Prostate gland (tissue), 2 donors: ENCODE results near the gene NRN1L. TPM values are rescaled to one million over a fixed set of nuclear protein-coding genes. Genes with fewer than 3 reads are reported as not detected.
A peak's percentile ranks its signal among the peaks of the same experiment; 100 is the strongest.

Source experiments
- DNase-seq: peaks from one replicate; pipeline ENCODE4 v3.0.0-alpha.2; 2019; ENCODE audit warnings: low spot score
- H3K27ac ChIP-seq, 2 donors: fragments of 200-600 bp; sonication (generic); 2 replicates each; pipeline ENCODE4 v1.5.1; 2017 to 2019
- H3K27me3 ChIP-seq: fragments of 200-600 bp; sonication (generic); replicated peaks from 2 replicates; pipeline ENCODE4 v1.5.1; 2019; ENCODE audit not compliant: insufficient read depth
- H3K36me3 ChIP-seq, 2 donors: fragments of 200-600 bp; sonication (generic); 1 replicate in 1 of 2; 2 replicates in 1 of 2; pipeline versions ENCODE4 v1.5.1 to v1.8.1; 2017 to 2019
- H3K4me1 ChIP-seq: fragments of 200-600 bp; sonication (generic); replicated peaks from 2 replicates; pipeline ENCODE4 v1.5.1; 2019
- H3K4me3 ChIP-seq, 2 donors: fragments of 200-600 bp; sonication (generic); 2 replicates each; pipeline ENCODE4 v1.5.1; 2017 to 2019
- H3K9me3 ChIP-seq: fragments of 200-600 bp; sonication (generic); 2 replicates; pipeline ENCODE4 v1.5.1; 2017
- POLR2A ChIP-seq: fragments of 450-650 bp; IDR thresholded peaks from one replicate; pipeline ENCODE4 v1.6.1; 2016; ENCODE audit warnings: antibody characterized with exemption, mild to moderate bottlenecking
- POLR2AphosphoS5 ChIP-seq: sonication (generic); formaldehyde crosslinking; IDR thresholded peaks from one replicate; pipeline ENCODE4 v1.6.1; 2017; ENCODE audit warnings: antibody characterized with exemption
- WGBS: methylation state at CpG from one replicate; pipeline ENCODE4 v1.1.5; 2018; 5-methylcytosine and 5-hydroxymethylcytosine counted together
- intact Hi-C: fragments of 100-400 bp; cut with DNase I; formaldehyde crosslinking; loops from one replicate; pipeline ENCODE4 v1.14.2; 2022
- total RNA-seq, 2 donors: library from RNA; depleted of rRNA; stranded (reverse); fragments of >200 nt; gene quantifications; one replicate each; pipeline ENCODE4 v1.1.0, GENCODE V29; 2016
- TF ChIP-seq, protein P1 (sequence below), 4 experiments: fragments of 200-600 bp in 2 of 4; fragments of 450-650 bp in 2 of 4; sonication (generic) in 2 of 4; IDR thresholded peaks; 1 replicate in 3 of 4; 2 replicates in 1 of 4; pipeline ENCODE4 v1.5.1; 2016 to 2019; ENCODE audit warnings: antibody characterized with exemption in 4 of 4, mild to moderate bottlenecking in 2 of 4, moderate library complexity in 2 of 4

NRN1L gene
- total RNA-seq, 2 donors from 2014 or later = 4.0 to 4.4 TPM

DNA sequence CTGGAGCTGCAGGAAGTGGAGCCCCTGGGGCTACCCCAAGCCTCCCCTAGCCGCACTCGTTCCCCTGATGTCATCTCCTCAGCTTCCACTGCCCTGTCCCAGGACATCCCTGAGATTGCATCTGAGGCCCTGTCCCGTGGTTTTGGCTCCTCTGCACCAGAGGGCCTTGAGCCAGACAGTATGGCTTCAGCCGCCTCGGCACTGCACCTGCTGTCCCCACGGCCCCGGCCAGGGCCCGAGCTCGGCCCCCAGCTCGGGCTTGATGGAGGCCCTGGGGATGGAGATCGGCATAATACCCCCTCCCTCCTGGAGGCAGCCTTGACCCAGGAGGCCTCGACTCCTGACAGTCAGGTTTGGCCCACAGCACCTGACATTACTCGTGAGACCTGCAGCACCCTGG is 4.1 kb upstream of the NRN1L start:
- Histone ChIP-seq H3K27me3 (no peaks in the 10 kb centered on the region), H3K27ac (no peak overlapping the region), H3K36me3 (peaks cover 39 to 42% of the 10 kb centered on the region in 2 donors), H3K4me1 (peaks cover 7% of the 10 kb centered on the region), H3K4me3 (no peak overlapping the region), H3K9me3 (no peaks in the 10 kb centered on the region)
- intact Hi-C loops = loop anchor here (5.0 kb wide), 1 partner anchor 162 kb away; no protein-coding TSS in a partner anchor
- 88% methylated on average over 13 of the region's 13 CpGs for WGBS
- TF ChIP-seq POLR2A (no peak), POLR2AphosphoS5 (no peak)
- TF ChIP-seq, protein P1, sequence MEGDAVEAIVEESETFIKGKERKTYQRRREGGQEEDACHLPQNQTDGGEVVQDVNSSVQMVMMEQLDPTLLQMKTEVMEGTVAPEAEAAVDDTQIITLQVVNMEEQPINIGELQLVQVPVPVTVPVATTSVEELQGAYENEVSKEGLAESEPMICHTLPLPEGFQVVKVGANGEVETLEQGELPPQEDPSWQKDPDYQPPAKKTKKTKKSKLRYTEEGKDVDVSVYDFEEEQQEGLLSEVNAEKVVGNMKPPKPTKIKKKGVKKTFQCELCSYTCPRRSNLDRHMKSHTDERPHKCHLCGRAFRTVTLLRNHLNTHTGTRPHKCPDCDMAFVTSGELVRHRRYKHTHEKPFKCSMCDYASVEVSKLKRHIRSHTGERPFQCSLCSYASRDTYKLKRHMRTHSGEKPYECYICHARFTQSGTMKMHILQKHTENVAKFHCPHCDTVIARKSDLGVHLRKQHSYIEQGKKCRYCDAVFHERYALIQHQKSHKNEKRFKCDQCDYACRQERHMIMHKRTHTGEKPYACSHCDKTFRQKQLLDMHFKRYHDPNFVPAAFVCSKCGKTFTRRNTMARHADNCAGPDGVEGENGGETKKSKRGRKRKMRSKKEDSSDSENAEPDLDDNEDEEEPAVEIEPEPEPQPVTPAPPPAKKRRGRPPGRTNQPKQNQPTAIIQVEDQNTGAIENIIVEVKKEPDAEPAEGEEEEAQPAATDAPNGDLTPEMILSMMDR (IDR thresholded peaks at IDR 0.05) = no peak
- no peak for DNase-seq

- H3K27me3 ChIP-seq = no peaks in the 10 kb centered on the region
- no peak overlapping the region for H3K27ac ChIP-seq
- no peak overlapping the region for H3K4me3 ChIP-seq
- peaks cover 39 to 53% of the 10 kb centered on the region in 2 donors for H3K36me3 ChIP-seq
- TF ChIP-seq, protein P1 (IDR thresholded peaks at IDR 0.05) = no peak
- TF ChIP-seq POLR2AphosphoS5 (no peak), POLR2A (no peak)
- no peak for DNase-seq
- WGBS = 87% methylated on average over 21 of the region's 21 CpGs
- H3K9me3 ChIP-seq = no peaks in the 10 kb centered on the region
- H3K4me1 ChIP-seq = peaks cover 7% of the 10 kb centered on the region
- intact Hi-C loops = loop anchor here (5.0 kb wide), 1 partner anchor 161 kb away; no protein-coding TSS in a partner anchor
Observed at GRCh38 chr16:67881621-67882161, 3.0 kb upstream of the NRN1L start.

GRCh38 chr16:67882374-67883145 is 2.1 kb upstream of the NRN1L start:
- Histone ChIP-seq H3K4me3 (no peak overlapping the region), H3K36me3 (peaks cover 36 to 49% of the 10 kb centered on the region in 2 donors), H3K27me3 (no peaks in the 10 kb centered on the region), H3K4me1 (peaks cover 7% of the 10 kb centered on the region), H3K27ac (no peak overlapping the region), H3K9me3 (no peaks in the 10 kb centered on the region)
- DNase-seq = no peak
- TF ChIP-seq POLR2A (no peak), POLR2AphosphoS5 (no peak)
- TF ChIP-seq, protein P1 (IDR thresholded peaks at IDR 0.05) = no peak
- 74% methylated on average over 18 of the region's 18 CpGs for WGBS
- intact Hi-C loops = loop anchor here (1.0 to 5.0 kb wide), 2 partner anchors 46 to 160 kb away; no protein-coding TSS in a partner anchor

- H3K36me3 ChIP-seq = peaks cover 30 to 49% of the 10 kb centered on the region in 2 donors
- 69% methylated on average over 6 of the region's 6 CpGs for WGBS
- intact Hi-C loops = loop anchor here (1.0 to 5.0 kb wide), 2 partner anchors 45 to 159 kb away; no protein-coding TSS in a partner anchor
- H3K27me3 ChIP-seq = no peaks in the 10 kb centered on the region
- H3K4me1 ChIP-seq = peaks cover 7% of the 10 kb centered on the region
- H3K9me3 ChIP-seq = no peaks in the 10 kb centered on the region
- H3K4me3 ChIP-seq = no peak overlapping the region
- DNase-seq = no peak
- peak overlapping the region in 1 of 2 donors; percentile 59 for H3K27ac ChIP-seq
- TF ChIP-seq POLR2A (no peak), POLR2AphosphoS5 (no peak)
- TF ChIP-seq, protein P1 (IDR thresholded peaks at IDR 0.05) = no peak
Observed at GRCh38 chr16:67883146-67883871, 1.4 kb upstream of the NRN1L start.
